Measurements from ENCODE around the gene PPP6R2. TPM values are rescaled to one million over a fixed set of nuclear protein-coding genes. Genes with fewer than 3 reads are reported as not detected.

The PPP6R2 gene
- polyA plus RNA-seq, 1 donor (not counting 4 experiments of a cell fraction or from before 2014, with no cell fraction given) = 19.8 TPM

- Histone ChIP-seq H3K9me3 (ENCODE audit: control insufficient read depth, low read depth, low read length) (no peaks in the 10 kb centered on the region), H3K79me2 (ENCODE audit: control insufficient read depth, insufficient read depth, low read length) (no peaks in the 10 kb centered on the region), H3K4me3 (ENCODE audit: control insufficient read depth in 2 of 3, extremely low read depth in 1 of 3, insufficient read depth in 2 of 3, low read depth in 1 of 3, low read length in 3 of 3) (no peak overlapping the region), H4K20me1 (ENCODE audit: control insufficient read depth, extremely low read depth, insufficient read depth, low read length) (no peaks in the 10 kb centered on the region), H3K27ac (ENCODE audit: control insufficient read depth, insufficient read depth, low read length) (no peak overlapping the region), H3K9me1 (ENCODE audit: control insufficient read depth, extremely low read depth, insufficient read depth, low read length) (no peaks in the 10 kb centered on the region), H3K27me3 (ENCODE audit: control insufficient read depth, extremely low read depth, insufficient read depth, low read length) (no peaks in the 10 kb centered on the region), H3K4me1 (ENCODE audit: control insufficient read depth, extremely low read depth, insufficient read depth, low read length) (no peaks in the 10 kb centered on the region), H3K4me2 (ENCODE audit: control insufficient read depth, extremely low read depth, insufficient read depth, low read depth, low read length) (no peak overlapping the region), H3K36me3 (ENCODE audit: control insufficient read depth in 2 of 2, extremely low read depth in 1 of 2, insufficient read depth in 2 of 2, low read length in 2 of 2) (peaks cover 28 to 48% of the 10 kb centered on the region in 2 experiments), H2AFZ (ENCODE audit: control insufficient read depth, low read length) (no peak overlapping the region), H3K9ac (ENCODE audit: control insufficient read depth, extremely low read depth, insufficient read depth, low read length) (no peak overlapping the region)
- dilution Hi-C loops (cut with MboI; ENCODE audit: extremely low pct_ligation_motif_present, low sequenced_read_pairs) = no loop called here
- no peak for FAIRE-seq
- no peak for DNase-seq (ENCODE audit: low read depth, low spot score)
- TF ChIP-seq EZH2 (IDR thresholded peaks at IDR 0.05; ENCODE audit: low read length) = no peak
- TF ChIP-seq CTCF (optimal IDR thresholded peaks at IDR 0.05 in 1 of 3, IDR thresholded peaks at IDR 0.05 in 1 of 3, conservative IDR thresholded peaks at IDR 0.05 in 1 of 3; ENCODE audit: extremely low read depth in 1 of 3, insufficient read depth in 2 of 3, low read length in 3 of 3) = no peak
These were observed 80.8 kb downstream of the PPP6R2 start for GRCh38 chr22:50423956-50424355.

- Histone ChIP-seq H3K27me3 (ENCODE audit: control insufficient read depth, extremely low read depth, insufficient read depth, low read length) (no peaks in the 10 kb centered on the region), H3K36me3 (ENCODE audit: control insufficient read depth in 2 of 2, extremely low read depth in 1 of 2, insufficient read depth in 2 of 2, low read length in 2 of 2) (peaks cover 26 to 44% of the 10 kb centered on the region in 2 experiments), H2AFZ (ENCODE audit: control insufficient read depth, low read length) (no peak overlapping the region), H3K9ac (ENCODE audit: control insufficient read depth, extremely low read depth, insufficient read depth, low read length) (no peak overlapping the region), H3K9me1 (ENCODE audit: control insufficient read depth, extremely low read depth, insufficient read depth, low read length) (no peaks in the 10 kb centered on the region), H3K27ac (ENCODE audit: control insufficient read depth, insufficient read depth, low read length) (no peak overlapping the region), H3K79me2 (ENCODE audit: control insufficient read depth, insufficient read depth, low read length) (no peaks in the 10 kb centered on the region), H3K4me1 (ENCODE audit: control insufficient read depth, extremely low read depth, insufficient read depth, low read length) (no peaks in the 10 kb centered on the region), H4K20me1 (ENCODE audit: control insufficient read depth, extremely low read depth, insufficient read depth, low read length) (no peaks in the 10 kb centered on the region), H3K4me3 (ENCODE audit: control insufficient read depth in 2 of 3, extremely low read depth in 1 of 3, insufficient read depth in 2 of 3, low read depth in 1 of 3, low read length in 3 of 3) (no peak overlapping the region), H3K9me3 (ENCODE audit: control insufficient read depth, low read depth, low read length) (no peaks in the 10 kb centered on the region), H3K4me2 (ENCODE audit: control insufficient read depth, extremely low read depth, insufficient read depth, low read depth, low read length) (no peak overlapping the region)
- DNase-seq (ENCODE audit: low read depth, low spot score) = no peak
- FAIRE-seq = no peak
- no peak for TF ChIP-seq CTCF (optimal IDR thresholded peaks at IDR 0.05 in 1 of 3, IDR thresholded peaks at IDR 0.05 in 1 of 3, conservative IDR thresholded peaks at IDR 0.05 in 1 of 3; ENCODE audit: extremely low read depth in 1 of 3, insufficient read depth in 2 of 3, low read length in 3 of 3)
- TF ChIP-seq EZH2 (IDR thresholded peaks at IDR 0.05; ENCODE audit: low read length) = no peak
- dilution Hi-C loops (cut with MboI; ENCODE audit: extremely low pct_ligation_motif_present, low sequenced_read_pairs) = no loop called here
These were observed 82.2 kb downstream of the PPP6R2 start for GRCh38 chr22:50425179-50425916.

All from keratinocyte (primary cell).